ENCODE data around the gene TLE5.

DNA sequence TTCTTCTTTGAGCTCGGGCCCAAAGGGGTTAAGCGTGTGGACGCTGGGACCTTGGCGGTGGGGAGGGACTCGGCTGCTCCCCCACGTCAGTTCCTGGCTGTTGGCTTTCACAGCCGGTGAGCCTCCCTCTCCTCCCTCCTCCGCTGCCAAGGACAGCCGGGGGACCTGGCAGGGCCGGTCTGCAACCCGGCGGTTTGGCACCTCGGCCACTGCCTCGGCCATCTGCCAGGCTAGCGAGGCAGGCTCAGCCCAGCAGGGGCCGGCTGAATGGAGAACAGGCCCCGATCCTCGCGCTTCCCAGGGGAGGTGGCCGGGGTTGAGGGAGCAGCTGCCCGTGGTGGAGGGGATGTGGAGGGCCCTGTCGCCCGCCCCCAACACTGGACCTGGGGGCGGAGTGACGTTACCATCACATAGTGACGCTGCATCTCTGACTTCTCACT, 5.0 kb downstream of the TLE5 start:
- TF ChIP-seq, protein P1, sequence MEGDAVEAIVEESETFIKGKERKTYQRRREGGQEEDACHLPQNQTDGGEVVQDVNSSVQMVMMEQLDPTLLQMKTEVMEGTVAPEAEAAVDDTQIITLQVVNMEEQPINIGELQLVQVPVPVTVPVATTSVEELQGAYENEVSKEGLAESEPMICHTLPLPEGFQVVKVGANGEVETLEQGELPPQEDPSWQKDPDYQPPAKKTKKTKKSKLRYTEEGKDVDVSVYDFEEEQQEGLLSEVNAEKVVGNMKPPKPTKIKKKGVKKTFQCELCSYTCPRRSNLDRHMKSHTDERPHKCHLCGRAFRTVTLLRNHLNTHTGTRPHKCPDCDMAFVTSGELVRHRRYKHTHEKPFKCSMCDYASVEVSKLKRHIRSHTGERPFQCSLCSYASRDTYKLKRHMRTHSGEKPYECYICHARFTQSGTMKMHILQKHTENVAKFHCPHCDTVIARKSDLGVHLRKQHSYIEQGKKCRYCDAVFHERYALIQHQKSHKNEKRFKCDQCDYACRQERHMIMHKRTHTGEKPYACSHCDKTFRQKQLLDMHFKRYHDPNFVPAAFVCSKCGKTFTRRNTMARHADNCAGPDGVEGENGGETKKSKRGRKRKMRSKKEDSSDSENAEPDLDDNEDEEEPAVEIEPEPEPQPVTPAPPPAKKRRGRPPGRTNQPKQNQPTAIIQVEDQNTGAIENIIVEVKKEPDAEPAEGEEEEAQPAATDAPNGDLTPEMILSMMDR (IDR thresholded peaks at IDR 0.05) = peak in 2 of 4 experiments; percentile 17 to 31
- no peak for TF ChIP-seq POLR2A (IDR thresholded peaks at IDR 0.05)
- TF ChIP-seq POLR2AphosphoS5 (IDR thresholded peaks at IDR 0.05) = peak; percentile 23 to 69 (median 68)

Measured in sigmoid colon (tissue), 4 donors.